ENCODE measurements around the gene FANCC.

The FANCC gene

DNA sequence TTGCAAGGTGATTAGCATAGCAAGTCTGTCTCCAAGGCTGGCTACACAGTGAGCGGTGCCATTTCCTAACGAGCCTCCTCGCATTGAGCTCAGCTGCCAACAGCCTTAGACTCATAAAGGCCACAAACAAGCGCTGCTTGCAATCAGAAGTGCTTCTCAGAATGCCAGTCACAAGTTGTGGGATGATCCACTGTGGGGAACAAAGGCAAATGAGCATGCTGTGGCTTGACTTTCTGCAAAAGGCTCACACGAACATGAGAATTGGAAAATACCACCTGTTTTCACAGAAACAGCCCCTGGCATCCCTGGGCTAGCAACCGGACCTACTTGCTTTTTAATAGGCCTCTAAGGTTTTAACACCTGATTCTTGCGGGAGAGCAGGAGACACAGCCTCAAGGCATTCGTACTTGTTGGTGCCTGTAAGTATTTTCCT is 215.5 kb downstream of the FANCC start:
- DNase-seq (ENCODE audit: low read depth in 2 of 2), result no peak

DNA sequence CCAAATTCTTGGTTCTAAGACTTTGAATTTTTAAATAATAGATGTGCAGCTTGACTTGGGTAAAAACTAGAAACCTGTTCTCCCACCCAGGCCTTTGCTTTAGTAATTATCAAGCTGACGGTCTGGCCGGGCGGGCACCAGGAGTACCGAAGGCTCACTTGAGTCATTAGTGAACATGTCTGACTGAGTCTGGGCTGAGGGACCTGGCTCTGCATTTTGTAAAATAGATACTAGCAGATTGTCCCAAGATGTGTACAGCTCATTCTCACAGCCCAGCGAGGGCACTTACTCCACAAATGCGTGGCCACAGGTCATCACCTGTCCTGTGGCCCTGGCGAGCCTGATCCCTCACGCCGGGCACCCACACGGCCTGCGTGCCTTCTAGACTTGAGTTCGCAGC is 216.2 kb downstream of the FANCC start:
- no peak for DNase-seq (ENCODE audit: low read depth in 2 of 2)

DNA sequence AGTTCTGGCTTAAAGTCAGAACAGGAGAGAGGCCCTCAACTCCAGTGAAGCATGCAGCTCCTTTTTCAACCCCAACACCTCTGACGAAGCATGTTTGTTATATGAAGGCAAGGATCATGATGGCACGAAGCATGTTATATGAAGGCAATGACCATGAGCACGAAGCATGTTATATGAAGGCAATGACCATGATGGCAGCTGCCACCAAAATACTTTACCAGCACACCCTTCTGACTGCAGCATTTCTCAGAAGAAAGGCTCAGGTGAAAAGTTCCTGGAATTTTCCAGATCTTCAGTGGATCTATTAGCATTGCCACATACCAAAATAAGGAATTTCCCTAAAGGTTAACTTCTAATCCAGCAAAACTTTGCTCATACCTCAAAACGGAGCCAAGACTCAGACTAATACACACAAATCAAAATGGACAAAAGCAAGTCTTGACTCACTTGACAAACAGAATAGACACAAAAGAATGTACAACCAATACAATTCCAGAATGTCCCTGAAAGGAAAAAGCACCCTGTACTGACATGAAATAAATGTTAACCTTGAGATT is 217.4 kb downstream of the FANCC start:
- no peak for DNase-seq (ENCODE audit: low read depth in 2 of 2)

DNA sequence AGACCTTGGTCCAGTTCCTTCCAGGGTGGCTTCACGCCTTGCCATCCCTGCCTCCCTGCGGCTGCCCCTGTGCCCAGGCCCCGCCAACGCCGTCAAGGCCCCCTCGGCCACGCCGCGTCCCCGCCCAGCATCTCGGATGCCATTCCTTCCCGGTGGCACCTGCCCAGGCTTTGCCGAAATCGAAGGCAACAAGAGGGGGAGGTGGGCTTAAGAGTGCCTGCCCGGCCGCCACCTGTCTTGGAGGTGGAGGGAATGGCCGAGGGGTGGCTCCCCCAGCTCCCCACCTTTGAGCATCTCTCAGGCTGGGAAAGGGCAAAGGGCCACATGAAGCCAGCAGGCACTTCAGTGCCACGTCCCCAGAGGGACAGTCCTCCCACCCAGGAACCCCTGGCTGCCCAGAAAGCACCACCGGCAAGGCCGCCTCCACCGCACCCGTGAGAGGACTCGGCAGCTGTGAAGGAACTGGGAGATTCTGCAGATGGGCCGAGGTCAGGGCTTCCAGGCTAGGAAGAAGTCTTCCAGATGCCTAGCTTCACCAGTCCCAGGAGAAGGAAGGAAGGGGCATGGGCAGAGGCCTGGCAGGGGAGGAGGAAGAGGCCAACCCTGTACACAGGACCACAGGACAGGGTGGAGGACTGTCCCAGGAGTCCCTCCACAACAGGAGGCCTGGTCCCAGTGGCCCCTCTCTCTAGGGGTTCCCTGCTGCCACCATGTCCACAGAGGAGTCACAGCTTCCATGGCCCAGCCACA is 218.0 kb downstream of the FANCC start:
- no peak for DNase-seq (ENCODE audit: low read depth in 2 of 2)

DNA sequence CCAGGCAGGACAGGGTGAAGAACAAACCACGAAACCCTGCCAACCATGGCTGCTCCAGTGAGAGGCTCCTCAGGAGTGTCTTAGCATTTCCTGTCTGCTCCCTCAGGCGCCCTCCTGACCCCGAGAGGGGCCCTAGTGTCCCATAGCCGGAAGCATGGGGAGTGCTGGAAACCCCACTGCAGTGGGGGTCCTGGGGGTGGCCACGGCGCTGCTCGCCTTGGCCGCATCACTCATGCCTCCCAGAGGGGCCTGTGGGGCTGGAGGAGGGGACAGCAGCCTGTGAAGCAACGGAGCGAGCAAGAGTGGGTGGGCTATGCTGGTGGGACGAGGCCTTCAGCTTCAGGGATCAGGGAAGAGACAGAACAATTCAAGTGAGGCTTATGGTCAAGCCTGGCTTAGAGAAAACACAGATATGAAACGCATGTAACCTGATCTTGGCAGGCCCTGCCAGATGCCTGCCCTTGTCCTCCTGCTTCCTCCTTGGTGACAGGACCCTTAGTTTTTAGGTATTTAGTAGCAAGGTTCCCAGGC is 219.1 kb downstream of the FANCC start:
- DNase-seq (ENCODE audit: low read depth in 2 of 2), result no peak

DNA sequence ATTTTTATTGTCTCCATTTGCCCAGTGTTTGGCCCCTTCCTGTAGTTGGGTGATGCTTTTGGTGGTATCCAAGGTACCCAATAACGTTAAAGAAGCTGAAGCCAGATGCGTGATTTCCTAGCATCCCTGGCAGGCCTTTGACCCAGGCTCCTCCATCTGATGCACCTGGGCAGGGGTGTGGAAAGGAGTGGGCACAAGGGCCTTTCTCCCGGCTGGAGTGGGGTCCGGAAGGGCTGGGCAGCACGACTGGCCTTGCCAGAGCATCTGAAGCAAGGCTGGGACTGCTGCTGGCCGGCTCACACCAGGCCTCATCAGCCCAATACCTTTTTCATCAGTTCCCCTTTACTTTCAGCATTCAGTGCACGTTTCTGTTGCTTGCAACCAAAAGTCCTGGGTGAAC is 220.2 kb downstream of the FANCC start:
- DNase-seq (ENCODE audit: low read depth in 2 of 2), result no peak

DNA sequence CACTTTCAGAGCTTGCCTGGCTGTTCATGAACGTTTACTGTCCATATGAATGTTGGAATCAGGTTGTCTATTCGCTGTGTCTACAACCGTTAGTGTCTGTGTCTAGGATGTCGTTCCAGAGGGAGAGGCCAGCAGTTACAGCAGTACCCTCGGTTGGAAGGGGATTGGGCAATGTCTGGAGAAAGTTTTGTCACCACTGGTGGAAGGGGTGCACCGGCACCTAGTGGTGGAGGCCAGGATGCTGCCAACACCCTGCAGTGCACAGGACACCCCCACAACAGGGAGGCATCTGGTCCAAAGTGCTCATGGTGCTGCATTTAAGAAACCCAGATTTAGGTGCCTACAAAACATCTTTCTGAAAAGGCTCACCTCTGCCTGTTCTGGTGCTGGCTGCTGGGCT is 220.7 kb downstream of the FANCC start:
- no peak for DNase-seq (ENCODE audit: low read depth in 2 of 2)

DNA sequence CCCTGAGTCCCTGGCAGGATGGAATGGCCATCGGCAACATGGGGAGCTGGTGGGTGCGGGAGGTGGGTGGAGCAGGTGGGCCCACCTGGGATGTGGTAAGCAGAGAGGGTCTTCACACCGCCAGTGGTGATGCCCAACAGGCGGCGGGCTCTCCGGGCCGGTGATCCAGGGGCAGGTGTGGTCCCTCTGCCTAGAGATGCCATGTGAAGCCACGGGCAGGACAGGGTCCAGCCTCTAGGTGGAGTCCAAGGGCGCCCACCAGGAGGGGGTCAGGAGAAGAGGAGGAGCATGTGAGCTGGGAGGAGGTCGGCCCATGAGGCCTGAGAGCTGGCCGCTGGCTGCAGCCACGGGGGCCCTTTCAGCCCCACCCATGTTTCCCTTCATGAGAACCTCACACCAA is 221.1 kb downstream of the FANCC start:
- DNase-seq (ENCODE audit: low read depth in 2 of 2), result no peak

DNA sequence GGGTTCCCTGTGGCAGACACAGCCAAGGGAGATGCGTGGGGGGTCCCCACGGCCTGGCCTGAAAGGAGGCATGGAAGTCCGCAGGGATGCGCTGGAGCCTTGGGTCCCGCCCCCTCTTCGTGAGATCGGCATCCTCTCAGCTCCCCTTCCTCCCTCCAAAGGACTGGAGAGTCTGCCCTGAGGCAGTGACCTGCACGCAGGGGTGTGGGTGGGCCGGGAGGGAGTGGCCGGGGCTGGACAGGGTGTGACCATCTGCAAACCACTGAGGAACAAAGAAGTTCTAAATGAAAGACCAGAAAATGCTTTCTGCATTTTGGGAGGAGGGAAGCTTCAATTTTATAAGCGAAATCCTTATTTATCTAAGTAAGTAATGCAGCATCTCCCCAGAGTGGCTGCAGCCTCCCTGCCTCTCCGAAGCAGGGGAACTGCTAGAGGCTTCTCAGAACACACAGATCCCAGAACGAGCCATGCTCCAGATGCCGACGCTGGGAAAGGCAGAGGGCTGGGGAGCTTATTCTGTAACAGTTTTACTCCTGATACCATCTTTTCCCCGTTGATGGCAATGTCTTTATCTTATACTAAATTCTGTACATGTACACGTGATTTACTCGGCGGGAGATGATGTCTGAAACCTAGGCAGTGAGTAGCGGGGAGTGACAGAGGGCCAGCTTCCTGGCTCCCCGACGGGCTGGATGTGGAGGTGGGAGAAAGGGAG is 221.7 kb downstream of the FANCC start:
- no peak for DNase-seq (ENCODE audit: low read depth in 2 of 2)

DNA sequence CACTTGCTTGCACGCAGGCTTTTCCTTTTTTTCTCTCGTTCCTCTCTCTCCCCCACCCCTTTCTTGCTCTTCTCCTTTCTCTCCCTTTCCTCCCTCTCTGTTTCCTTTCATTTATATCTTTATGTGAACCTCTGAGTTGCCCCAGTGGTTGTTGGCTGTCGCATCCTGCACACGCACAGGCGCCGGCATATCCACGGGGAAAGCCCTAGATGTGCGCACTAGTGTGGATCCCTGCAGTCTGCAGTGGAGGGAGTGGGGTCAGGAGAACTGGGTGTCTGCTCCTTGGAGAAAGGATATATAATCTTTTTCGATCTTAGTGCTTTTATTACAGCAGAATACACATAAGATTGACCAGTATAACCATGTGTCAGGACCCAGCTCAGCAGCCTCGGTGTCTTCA is 223.5 kb downstream of the FANCC start:
- no peak for DNase-seq (ENCODE audit: low read depth in 2 of 2)

DNA sequence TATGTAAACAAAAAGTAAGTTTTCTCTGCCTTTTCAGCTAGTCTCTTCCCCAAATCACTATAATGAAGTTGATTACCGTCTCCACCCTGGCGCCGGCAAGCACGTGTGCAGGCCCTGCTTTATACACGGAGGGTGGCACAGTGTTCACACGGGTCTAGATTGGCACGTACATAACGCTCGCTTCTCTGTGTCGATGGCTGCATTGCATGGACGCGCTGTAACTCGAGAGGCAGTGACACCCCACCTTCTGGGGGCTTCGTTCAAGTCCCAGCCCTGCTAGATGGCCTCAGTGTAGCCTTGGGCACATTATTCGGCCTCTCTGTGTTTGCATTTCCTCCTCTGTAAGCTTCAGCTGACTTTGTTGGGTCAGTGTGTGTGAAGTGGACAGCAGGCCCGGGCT is 223.9 kb downstream of the FANCC start:
- DNase-seq (ENCODE audit: low read depth in 2 of 2), result no peak

DNA sequence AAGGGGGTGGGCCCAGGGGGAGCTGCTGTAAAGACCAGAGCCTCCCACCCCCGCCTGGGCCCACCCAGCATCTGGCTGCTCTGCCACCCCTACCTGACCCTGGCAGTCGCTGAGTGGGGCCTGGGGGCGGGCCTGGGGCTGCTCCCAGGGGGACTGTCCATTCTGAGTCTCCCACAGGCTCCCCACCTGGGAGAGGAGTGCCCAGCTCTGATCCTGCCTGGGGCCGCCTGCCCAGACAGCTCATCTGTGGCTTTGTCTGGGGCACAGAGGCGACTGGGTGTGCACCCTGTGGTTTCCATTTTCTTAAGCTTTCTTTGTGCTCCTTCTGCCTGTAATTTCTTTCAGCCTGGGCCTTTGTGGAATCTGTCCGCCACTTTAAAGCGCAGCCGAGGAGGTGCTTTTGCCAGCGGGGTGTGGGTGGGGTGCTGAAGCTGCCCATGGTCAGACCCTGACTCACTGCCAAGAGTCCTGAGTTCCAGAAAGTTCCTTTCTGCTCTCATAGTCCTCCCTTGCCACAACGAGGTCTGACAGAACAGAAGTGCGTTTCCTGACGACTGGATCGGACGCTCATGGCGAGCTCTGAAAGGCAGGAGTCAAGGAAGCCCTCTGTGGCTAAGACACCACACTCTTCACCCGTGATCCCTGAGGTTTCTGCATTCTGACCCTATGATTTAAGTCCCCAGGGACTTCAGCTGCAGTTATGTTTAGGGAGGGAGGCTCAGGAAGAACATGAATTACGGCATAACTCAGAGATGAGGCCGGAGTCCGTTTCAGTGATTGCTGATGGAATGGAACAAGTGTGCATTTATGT is 225.0 kb downstream of the FANCC start:
- no peak for DNase-seq (ENCODE audit: low read depth in 2 of 2)

DNA sequence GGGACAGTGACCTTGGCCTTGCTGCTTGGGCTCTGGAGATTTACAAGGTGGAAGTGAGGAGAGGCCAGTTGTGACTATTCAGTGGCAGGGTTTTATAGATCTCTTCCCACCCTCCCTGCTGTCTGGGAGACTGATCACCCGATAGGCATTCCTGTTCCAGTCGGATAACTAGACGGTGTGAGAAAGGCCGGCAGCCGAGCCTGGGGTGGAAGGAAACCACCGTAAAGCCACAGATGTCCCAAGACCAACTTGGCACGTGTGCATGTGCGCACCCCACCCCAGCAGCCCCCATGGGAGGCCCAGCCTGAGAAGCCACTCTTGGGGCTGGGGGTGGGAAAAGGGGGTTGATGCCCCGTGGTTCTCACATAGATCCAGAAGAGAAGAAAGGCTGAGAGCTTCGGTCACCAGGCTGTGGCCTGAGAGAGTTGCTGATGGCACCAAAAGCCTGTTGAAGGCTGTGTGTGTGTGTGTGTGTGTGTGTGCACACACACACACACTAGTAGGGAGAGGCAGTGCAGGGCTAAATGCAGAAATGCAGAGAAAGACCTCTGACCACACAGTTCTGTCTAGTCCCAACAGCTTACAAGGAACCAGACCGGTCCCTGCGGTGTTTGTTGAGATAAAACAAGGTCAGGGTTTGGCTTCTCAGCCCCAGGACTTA is 225.8 kb downstream of the FANCC start:
- DNase-seq (ENCODE audit: low read depth in 2 of 2), result no peak

DNA sequence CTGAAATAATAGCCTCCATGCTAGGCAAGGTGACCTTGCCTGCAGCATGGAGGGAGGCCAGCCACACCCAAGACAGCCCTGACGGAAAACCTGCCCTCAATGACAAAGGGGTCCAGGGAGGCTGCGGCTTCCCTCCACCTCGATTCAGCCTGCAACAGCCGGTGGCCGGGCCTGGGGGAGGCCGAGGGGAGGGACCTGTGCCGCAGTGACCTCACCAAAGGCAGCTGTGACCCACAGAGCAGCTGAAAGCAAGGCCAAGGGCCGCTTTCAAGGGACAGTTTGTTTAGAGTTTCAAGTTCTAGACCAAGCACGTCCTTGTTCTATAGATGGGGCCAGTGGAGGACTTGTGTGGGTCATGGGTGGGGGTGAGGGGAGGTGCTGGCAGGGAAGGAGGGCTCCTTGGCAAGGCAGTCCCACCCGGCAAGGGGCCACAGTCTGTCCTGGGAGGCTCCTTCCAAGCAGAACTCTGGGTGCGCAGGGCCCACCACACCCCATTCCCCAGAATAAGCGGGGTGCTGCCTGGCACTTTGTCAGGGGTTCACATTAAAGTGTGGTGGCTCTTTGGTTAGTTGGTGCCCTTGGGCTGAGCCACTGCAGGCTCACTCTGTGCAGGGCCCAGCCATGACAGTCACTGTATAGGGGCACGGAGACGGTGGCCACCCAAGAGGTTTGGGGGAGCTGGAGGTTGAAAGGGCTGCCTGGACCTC is 226.5 kb downstream of the FANCC start:
- no peak for DNase-seq (ENCODE audit: low read depth in 2 of 2)

DNA sequence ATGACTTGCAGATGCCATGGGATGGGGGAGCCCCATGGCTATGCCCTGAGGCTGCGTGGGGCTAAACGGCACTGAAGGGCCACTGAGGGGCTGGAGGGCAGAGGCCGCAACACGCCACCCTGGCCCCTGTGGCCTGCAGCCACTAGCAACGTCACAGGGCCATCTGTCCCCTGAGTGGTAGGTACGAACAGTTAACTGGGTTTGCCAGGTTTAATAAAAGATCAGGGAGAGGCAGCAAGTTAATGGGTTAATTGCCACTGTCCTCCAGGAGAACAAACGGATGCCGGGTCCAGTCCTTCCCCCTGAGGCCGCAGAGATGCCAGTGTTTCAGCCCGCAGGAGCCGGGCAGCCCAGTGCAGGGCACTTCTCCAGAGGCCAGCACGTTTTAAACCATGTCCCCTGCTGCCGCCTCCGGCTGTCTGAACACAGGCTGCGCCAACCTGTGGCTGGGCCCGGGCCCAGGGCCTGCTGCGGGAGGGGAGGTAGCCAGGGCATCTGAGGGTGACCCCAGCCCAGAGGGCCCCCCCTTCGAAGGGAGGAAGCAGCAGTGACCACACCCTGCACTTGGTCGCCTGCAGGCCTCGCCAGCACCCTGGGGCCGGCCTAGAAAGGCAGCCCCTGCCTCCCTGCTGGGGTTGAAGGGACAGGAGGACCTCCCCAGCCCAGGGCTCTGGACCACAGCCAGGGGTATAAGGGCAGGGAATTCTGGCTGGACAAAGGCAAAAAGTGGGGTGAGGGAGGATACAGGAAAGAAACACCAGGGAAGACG is 227.3 kb downstream of the FANCC start:
- DNase-seq (ENCODE audit: low read depth in 2 of 2), result no peak

DNA sequence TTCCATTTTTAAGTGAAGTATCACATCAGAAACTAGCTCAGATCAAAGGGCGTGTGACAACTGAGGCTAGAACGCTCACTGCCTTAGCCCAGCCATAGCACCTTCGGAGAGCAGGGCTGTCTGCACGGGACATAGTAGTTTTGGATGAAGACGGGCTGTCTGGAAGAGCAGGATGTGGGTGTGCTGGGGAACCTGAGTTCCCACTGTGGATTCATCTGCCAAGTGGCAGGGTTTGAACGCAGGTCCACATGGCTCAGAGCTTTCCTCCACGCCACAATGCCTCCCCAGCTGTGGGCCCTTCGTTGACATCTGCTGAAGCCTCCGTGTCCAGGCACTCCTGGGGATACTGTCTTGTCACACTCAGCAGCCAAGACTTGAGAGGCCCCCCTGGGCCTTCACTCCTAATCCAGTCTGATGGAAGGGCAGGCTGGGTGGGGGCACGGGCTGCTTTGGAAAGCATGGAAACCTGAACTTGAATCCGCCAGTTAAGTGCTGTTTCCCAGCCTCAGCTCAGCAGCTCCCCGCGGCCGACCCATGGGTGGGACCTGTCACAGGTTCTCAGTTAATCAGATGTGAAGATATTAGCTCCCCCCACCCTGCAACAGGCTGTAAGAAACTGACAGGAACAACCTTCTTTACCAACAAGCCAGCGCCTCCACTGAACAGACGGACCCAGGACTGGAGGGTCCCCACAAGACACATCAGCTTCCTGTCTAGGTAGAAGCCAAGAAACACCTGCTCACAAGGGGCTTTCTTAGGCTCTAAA is 228.1 kb downstream of the FANCC start:
- DNase-seq (ENCODE audit: low read depth in 2 of 2), result no peak

DNA sequence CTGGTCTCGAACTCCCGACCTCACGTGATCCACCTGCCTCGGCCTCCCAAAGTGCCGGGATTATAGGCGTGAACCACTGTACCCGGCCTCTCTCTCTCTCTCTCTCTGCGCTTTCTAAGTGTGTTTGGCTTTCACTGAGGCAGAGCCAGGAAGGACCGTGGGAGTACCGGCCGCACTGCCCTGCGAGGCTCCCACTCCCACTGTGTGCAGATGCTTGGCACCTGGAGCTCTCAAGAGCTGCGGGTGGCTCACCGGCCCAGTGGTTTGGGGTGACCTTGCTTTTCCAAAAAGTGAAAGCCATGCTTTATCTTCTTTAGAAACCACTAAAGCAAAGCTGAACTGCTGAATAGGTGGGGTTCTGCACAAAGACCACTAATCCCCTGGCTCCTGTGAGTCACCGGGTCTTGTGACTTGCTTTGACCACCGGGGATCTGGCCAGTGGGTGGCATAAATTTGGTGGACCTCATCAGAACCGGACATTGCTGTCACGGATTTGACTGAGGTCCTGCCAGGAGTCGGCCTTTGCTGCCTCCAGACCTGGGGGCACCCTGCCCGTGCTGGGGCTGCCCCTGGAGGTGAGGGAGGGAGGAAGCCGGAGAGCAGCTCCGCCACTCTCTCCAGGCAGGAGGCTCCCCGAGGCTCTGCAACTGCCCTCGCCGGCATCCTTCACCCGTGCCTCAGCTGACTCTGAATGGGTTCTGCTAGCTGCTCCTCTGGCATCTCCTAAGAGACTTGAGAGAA is 228.9 kb downstream of the FANCC start:
- no peak for DNase-seq (ENCODE audit: low read depth in 2 of 2)

DNA sequence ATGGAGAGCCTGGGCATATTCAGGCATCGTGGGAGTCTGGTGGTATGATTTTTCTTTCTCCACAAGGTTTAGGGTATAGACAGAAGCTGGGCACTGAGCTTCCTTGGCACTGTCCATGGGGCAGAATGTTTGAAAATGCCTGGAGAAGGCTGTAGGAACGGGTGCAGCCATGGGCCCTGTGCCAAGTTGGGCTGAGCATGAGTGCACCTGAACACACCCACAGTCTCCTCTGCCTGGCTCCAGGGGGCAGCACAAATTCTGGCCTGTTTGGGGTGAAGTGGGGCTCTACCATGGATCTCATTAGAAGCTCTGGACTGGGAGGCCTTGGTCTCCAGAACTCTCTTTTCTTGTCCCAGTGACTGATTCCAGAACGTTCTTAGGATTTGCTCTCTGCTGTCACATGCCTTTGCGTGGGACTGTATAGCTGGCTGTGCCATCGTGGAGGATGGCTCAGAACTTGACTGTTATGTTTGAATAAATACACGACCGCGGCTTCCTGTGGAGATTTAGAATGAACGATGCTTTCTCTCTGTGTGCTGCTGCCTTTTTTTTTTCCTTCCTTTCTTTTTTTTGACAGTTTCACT is 229.8 kb downstream of the FANCC start:
- no peak for DNase-seq (ENCODE audit: low read depth in 2 of 2)
